ENCODE results near the gene KRT40. TPM values are rescaled to one million over a fixed set of nuclear protein-coding genes. Genes with fewer than 3 reads are reported as not detected.

KRT40 gene
- total and polyA plus RNA-seq, 2 of the 4 experiments (the other 2 are of a cell fraction): not detected

DNA sequence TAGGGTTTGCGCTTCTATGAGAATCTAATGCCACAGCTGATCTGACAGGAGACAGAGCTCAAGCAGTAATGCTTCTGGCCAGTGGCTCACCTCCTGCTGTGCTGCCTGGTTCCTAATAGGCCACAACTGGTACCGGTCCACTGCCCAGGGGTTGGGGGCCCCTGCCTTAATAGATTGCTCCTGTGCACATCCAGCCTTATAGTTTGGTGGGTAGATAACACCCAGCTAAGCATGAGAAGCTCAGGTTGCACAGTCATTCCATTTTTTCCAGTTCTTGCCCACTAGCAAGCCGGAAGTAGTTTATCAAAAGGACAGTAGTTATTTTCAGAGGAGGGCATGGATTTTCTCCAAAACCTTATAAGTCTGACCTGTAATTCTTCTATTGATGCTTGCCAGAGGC lies 35.3 kb upstream of the KRT40 start:
- no peak overlapping the region for H3K9ac ChIP-seq (ENCODE audit: low read depth, low read length)
- no peaks in the 10 kb centered on the region for H3K36me3 ChIP-seq (ENCODE audit: control insufficient read depth, insufficient read depth, low read length)
- no peak for DNase-seq
- no peak overlapping the region for H2BK15ac ChIP-seq (ENCODE audit: low read depth, low read length)
- no peak overlapping the region for H2AFZ ChIP-seq (replicated peaks; ENCODE audit: low read length, poor library complexity)
- no peak overlapping the region for H2BK120ac ChIP-seq (ENCODE audit: low read depth, low read length)
- no peak overlapping the region for H2AK9ac ChIP-seq (replicated peaks; ENCODE audit: low read depth, low read length, poor library complexity)
- in situ Hi-C loops (cut with MboI; ENCODE audit: low sequenced_read_pairs): no loop called here
- no peaks in the 10 kb centered on the region for H3K9me1 ChIP-seq (ENCODE audit: insufficient read depth, low read length)
- H2AK5ac ChIP-seq (ENCODE audit: low read depth, low read length): no peak overlapping the region
- H3K4me2 ChIP-seq (ENCODE audit: low read depth, low read length): no peak overlapping the region
- H2BK20ac ChIP-seq (ENCODE audit: low read depth, low read length): no peak overlapping the region
- ATAC-seq (ENCODE audit: low read depth): no peak
- no peak overlapping the region for H3K4me3 ChIP-seq (ENCODE audit: insufficient read depth, low read depth, low read length)
- H2BK5ac ChIP-seq (ENCODE audit: low read depth, low read length, poor library complexity, severe bottlenecking): no peak overlapping the region
- no peaks in the 10 kb centered on the region; the same call in 1 of the 2 replicates for H3K9me3 ChIP-seq (ENCODE audit: control insufficient read depth, insufficient read depth, low read length)
- H3K18ac ChIP-seq (ENCODE audit: low read depth, low read length): no peak overlapping the region
- CTCF ChIA-PET: no interaction called here
- no TSS peak for BruUV-seq (replicated peaks)
- H3K27ac ChIP-seq (ENCODE audit: insufficient read depth, low read length): no peak overlapping the region
- H3K27me3 ChIP-seq (ENCODE audit: control insufficient read depth, insufficient read depth, low read length): no peaks in the 10 kb centered on the region; the same call in 1 of the 2 replicates
- dilution Hi-C loops (cut with HindIII; ENCODE audit: low sequenced_read_pairs, unreplicated experiment): no loop called here
- no peak overlapping the region for H3K56ac ChIP-seq (ENCODE audit: extremely low read depth, insufficient read depth, low read length)
- H4K20me1 ChIP-seq (ENCODE audit: insufficient read depth, low read length): no peaks in the 10 kb centered on the region
- no peak overlapping the region for H4K5ac ChIP-seq (ENCODE audit: low read depth, low read length)
- H3K4me1 ChIP-seq (ENCODE audit: control insufficient read depth, insufficient read depth, low read length): no peaks in the 10 kb centered on the region
- no peak overlapping the region for H4K8ac ChIP-seq (ENCODE audit: low read depth in 2 of 2, low read length in 2 of 2)
- H3K4ac ChIP-seq (ENCODE audit: low read depth, low read length): no peak overlapping the region
- no peak for TF ChIP-seq RFX5 (IDR thresholded peaks at IDR 0.05; ENCODE audit: low read depth, low read length)
- TF ChIP-seq, protein P1, sequence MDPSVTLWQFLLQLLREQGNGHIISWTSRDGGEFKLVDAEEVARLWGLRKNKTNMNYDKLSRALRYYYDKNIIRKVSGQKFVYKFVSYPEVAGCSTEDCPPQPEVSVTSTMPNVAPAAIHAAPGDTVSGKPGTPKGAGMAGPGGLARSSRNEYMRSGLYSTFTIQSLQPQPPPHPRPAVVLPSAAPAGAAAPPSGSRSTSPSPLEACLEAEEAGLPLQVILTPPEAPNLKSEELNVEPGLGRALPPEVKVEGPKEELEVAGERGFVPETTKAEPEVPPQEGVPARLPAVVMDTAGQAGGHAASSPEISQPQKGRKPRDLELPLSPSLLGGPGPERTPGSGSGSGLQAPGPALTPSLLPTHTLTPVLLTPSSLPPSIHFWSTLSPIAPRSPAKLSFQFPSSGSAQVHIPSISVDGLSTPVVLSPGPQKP (IDR thresholded peaks at IDR 0.05; ENCODE audit: borderline replicate concordance, low read depth, low read length): no peak
- no peak for TF ChIP-seq MAZ (IDR thresholded peaks at IDR 0.05; ENCODE audit: borderline replicate concordance, low read depth, low read length)
- no peak for TF ChIP-seq CHD1 (IDR thresholded peaks at IDR 0.05; ENCODE audit: low read depth, low read length)
- TF ChIP-seq MXI1 (IDR thresholded peaks at IDR 0.05; ENCODE audit: borderline replicate concordance, low read depth, low read length): no peak
- no peak for TF ChIP-seq SMC3 (IDR thresholded peaks at IDR 0.05; ENCODE audit: low read depth, low read length)
- TF ChIP-seq MAFK (IDR thresholded peaks at IDR 0.05; ENCODE audit: low read depth, low read length): no peak
- no peak for TF ChIP-seq CTCF (conservative IDR thresholded peaks at IDR 0.05; ENCODE audit: low read depth, low read length)
- TF ChIP-seq RAD21 (IDR thresholded peaks at IDR 0.05; ENCODE audit: low read length): no peak
- no peak for TF ChIP-seq NFE2L2 (IDR thresholded peaks at IDR 0.05; ENCODE audit: low read depth, low read length)
- TF ChIP-seq CEBPB (IDR thresholded peaks at IDR 0.05; ENCODE audit: low read depth, low read length): no peak
- TF ChIP-seq RCOR1 (IDR thresholded peaks at IDR 0.05; ENCODE audit: insufficient replicate concordance, low read length): no peak
- no peak for TF ChIP-seq FOS (IDR thresholded peaks at IDR 0.05; ENCODE audit: low read depth, low read length)
- no peak for TF ChIP-seq BHLHE40 (IDR thresholded peaks at IDR 0.05; ENCODE audit: low read depth, low read length)
- no peak overlapping the region for H3K23ac ChIP-seq (ENCODE audit: low read depth, low read length)
- POLR2A ChIA-PET (ENCODE audit: unreplicated experiment): no interaction called here
- no CpG with 5 or more reads among the region's 3 CpGs for WGBS, 2 experiments (ENCODE audit: extremely low coverage in 2 of 2, insufficient read length in 1 of 2)
- H4K91ac ChIP-seq (ENCODE audit: insufficient read depth, low read depth, low read length): no peak overlapping the region
- intact Hi-C loops (cut with micrococcal nuclease): no loop called here
- no peaks in the 10 kb centered on the region for H3K79me1 ChIP-seq (ENCODE audit: low read depth in 1 of 2, low read length in 2 of 2)
- no peak overlapping the region for H3K14ac ChIP-seq (replicated peaks; ENCODE audit: low read depth, low read length)

Data from IMR-90 (cell line).